DND-41 (cell line): ENCODE data around the gene NCS1.

Experiments
- ATAC-seq: fragments of 200-7000 bp; cut with Tn5 transposase; 3 replicates; pipeline ENCODE4 v1.9.1; 2021; ENCODE audit warnings: low read depth; ENCODE audit not compliant: insufficient read depth
- DNase-seq: peaks from one replicate; pipeline ENCODE4 v3.0.0-alpha.2; 2020
- H2AFZ ChIP-seq: 2 replicates; pipeline ENCODE4 v1.6.0; 2012; ENCODE audit warnings: low read depth, low read length
- H3K27ac ChIP-seq: 2 replicates; pipeline ENCODE4 v1.5.1; 2012; ENCODE audit warnings: low read length, inconsistent platforms
- H3K27me3 ChIP-seq: fragments of 200-600 bp; sonication (generic); 2 replicates; pipeline ENCODE4 v1.6.0; 2012; ENCODE audit warnings: low read length, mild to moderate bottlenecking, inconsistent platforms; ENCODE audit not compliant: insufficient read depth, poor library complexity
- H3K36me3 ChIP-seq: 2 replicates; pipeline ENCODE4 v1.5.1; 2012; ENCODE audit warnings: low read length, inconsistent platforms; ENCODE audit not compliant: insufficient read depth
- H3K4me1 ChIP-seq: 2 replicates; pipeline ENCODE4 v1.5.1; 2012; ENCODE audit warnings: mild to moderate bottlenecking, low read length; ENCODE audit not compliant: insufficient read depth
- H3K4me2 ChIP-seq: 2 replicates; pipeline ENCODE4 v1.6.0; 2012; ENCODE audit warnings: mild to moderate bottlenecking, moderate library complexity, low read length, inconsistent platforms; ENCODE audit not compliant: insufficient read depth
- H3K4me3 ChIP-seq, 2 experiments: fragments of 200-600 bp in 1 of 2; shearing (Covaris generic) in 1 of 2; 2 replicates each; pipeline ENCODE4 v1.5.1; 2012 to 2016; ENCODE audit warnings: inconsistent platforms in 2 of 2, low read length in 2 of 2, mild to moderate bottlenecking in 2 of 2, low read depth in 1 of 2, moderate library complexity in 1 of 2
- H3K79me2 ChIP-seq: 2 replicates; pipeline ENCODE4 v1.6.0; 2012; ENCODE audit warnings: low read length, inconsistent platforms; ENCODE audit not compliant: insufficient read depth
- H3K9ac ChIP-seq: 2 replicates; pipeline ENCODE4 v1.6.0; 2012; ENCODE audit warnings: low read depth, mild to moderate bottlenecking, inconsistent platforms, low read length, moderate library complexity
- H3K9me3 ChIP-seq: 2 replicates; pipeline ENCODE4 v1.5.1; 2012; ENCODE audit warnings: low read length, moderate library complexity, mild to moderate bottlenecking, inconsistent platforms; ENCODE audit not compliant: insufficient read depth, severe bottlenecking
- H4K20me1 ChIP-seq: 2 replicates; pipeline ENCODE4 v1.6.0; 2012; ENCODE audit warnings: low read length; ENCODE audit not compliant: insufficient read depth
- EZH2 ChIP-seq: IDR thresholded peaks from 3 replicates; pipeline ENCODE4 v1.6.1; 2012; ENCODE audit warnings: borderline replicate concordance, low read depth, mild to moderate bottlenecking, moderate library complexity, low read length, inconsistent platforms; ENCODE audit not compliant: severe bottlenecking
- TF ChIP-seq, protein P1 (sequence below): IDR thresholded peaks from 2 replicates; pipeline ENCODE4 v1.5.1; 2012; ENCODE audit warnings: borderline replicate concordance, low read length, moderate library complexity, mild to moderate bottlenecking; ENCODE audit not compliant: poor library complexity, severe bottlenecking; ENCODE audit errors: extremely low read depth

NCS1 gene

DNA sequence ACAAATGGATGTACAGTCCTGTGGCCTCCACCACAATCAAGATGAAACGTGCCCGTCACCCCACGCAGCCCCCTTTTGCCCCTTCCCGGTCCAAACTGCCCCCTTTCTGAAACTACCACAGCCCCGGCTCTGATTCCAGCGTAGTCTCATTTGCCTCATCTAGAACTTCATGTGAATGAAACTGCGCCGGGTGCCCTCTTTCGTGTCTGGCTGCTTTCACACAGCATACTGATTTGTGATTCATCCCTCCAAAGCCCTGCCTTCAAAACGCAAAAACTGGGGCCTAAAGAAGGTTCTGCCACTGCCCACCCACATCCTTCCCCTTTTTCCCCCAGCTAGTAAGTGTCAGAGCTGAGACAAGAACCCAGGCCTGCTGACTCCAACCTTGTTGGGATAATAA, 31.5 kb upstream of the NCS1 start:
- no peaks in the 10 kb centered on the region for H4K20me1 ChIP-seq
- H3K27me3 ChIP-seq, result no peaks in the 10 kb centered on the region
- no peak overlapping the region for H3K9ac ChIP-seq
- H3K9me3 ChIP-seq, result no peaks in the 10 kb centered on the region
- DNase-seq (no peak), ATAC-seq (no peak)
- H3K36me3 ChIP-seq, result peaks cover 7% of the 10 kb centered on the region
- no peak overlapping the region for H3K4me2 ChIP-seq
- no peaks in the 10 kb centered on the region for H3K79me2 ChIP-seq
- no peak overlapping the region for H2AFZ ChIP-seq
- no peaks in the 10 kb centered on the region for H3K4me1 ChIP-seq
- H3K27ac ChIP-seq, result no peak overlapping the region
- H3K4me3 ChIP-seq, result no peak overlapping the region
- no peak for TF ChIP-seq EZH2
- TF ChIP-seq, protein P1, sequence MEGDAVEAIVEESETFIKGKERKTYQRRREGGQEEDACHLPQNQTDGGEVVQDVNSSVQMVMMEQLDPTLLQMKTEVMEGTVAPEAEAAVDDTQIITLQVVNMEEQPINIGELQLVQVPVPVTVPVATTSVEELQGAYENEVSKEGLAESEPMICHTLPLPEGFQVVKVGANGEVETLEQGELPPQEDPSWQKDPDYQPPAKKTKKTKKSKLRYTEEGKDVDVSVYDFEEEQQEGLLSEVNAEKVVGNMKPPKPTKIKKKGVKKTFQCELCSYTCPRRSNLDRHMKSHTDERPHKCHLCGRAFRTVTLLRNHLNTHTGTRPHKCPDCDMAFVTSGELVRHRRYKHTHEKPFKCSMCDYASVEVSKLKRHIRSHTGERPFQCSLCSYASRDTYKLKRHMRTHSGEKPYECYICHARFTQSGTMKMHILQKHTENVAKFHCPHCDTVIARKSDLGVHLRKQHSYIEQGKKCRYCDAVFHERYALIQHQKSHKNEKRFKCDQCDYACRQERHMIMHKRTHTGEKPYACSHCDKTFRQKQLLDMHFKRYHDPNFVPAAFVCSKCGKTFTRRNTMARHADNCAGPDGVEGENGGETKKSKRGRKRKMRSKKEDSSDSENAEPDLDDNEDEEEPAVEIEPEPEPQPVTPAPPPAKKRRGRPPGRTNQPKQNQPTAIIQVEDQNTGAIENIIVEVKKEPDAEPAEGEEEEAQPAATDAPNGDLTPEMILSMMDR, result no peak

DNA sequence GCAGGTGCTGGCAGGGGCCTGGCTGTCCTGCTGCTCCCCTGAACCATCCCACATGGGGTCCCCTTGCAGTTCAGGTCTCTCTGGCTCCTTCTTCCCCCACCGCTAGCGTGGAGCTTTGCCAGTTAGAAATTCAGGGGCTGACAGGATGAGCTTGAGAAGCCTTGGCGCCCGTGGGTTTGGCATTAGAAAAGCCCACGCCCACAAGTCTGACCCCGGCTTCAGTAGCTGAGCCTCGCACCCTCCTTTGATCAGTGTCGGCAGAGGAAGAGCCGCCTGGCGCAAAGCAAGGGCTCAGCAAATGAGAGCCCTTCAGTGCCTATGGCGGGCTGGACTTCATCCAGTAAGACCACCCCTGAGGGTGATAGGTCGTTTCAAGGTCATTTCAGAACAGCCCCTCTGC, 30.1 kb upstream of the NCS1 start:
- no peak for DNase-seq
- no peak overlapping the region for H3K27ac ChIP-seq
- H3K9ac ChIP-seq, result no peak overlapping the region
- no peak overlapping the region for H2AFZ ChIP-seq
- H4K20me1 ChIP-seq, result no peaks in the 10 kb centered on the region
- no peak overlapping the region for H3K4me2 ChIP-seq
- H3K9me3 ChIP-seq, result no peaks in the 10 kb centered on the region
- H3K27me3 ChIP-seq, result no peaks in the 10 kb centered on the region
- no peak for TF ChIP-seq EZH2
- TF ChIP-seq, protein P1, result no peak
- no peaks in the 10 kb centered on the region for H3K4me1 ChIP-seq
- ATAC-seq, result no peak
- H3K4me3 ChIP-seq, result no peak overlapping the region
- H3K36me3 ChIP-seq, result no peaks in the 10 kb centered on the region
- no peaks in the 10 kb centered on the region for H3K79me2 ChIP-seq

DNA sequence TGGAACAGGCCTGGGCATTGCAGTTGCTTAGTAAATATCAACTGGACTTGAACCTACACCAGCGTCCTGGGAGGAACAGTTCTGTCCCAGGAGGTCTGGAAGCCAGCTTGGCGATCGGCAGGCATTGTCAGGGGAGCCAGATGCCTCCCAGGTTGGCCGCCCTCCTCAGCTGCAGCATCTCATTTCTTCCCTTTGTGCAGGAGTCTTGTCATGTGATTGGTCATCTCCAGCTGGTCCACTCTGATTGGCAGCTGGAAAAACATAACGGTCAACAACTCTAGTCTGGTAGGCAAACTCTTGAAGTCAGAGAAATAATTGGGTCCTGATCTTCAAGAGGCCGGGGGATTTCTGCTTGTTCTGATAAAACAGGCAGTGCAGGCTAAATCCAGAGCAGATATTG, 29.6 kb upstream of the NCS1 start:
- ATAC-seq (no peak), DNase-seq (no peak)
- Histone ChIP-seq H3K9ac (no peak overlapping the region), H4K20me1 (no peaks in the 10 kb centered on the region), H3K36me3 (no peaks in the 10 kb centered on the region), H3K27me3 (no peaks in the 10 kb centered on the region), H3K9me3 (no peaks in the 10 kb centered on the region), H3K79me2 (no peaks in the 10 kb centered on the region), H3K27ac (no peak overlapping the region), H3K4me2 (no peak overlapping the region), H3K4me1 (no peaks in the 10 kb centered on the region), H3K4me3 (no peak overlapping the region), H2AFZ (no peak overlapping the region)
- TF ChIP-seq, protein P1, result no peak
- TF ChIP-seq EZH2, result no peak
